Endothelial cell of umbilical vein (primary cell): ENCODE data around the gene RRAGB. TPM values are rescaled to one million over a fixed set of nuclear protein-coding genes. Genes with fewer than 3 reads are reported as not detected.

Experiments
- BruUV-seq: library from RNA; stranded (reverse); fragments of 400-500 nt; replicated peaks from 2 replicates; lab custom pipeline; 2021; lab: Mats Ljungman, UMichigan
- CTCF ChIA-PET: fragments of 300-600, 350-600 bp; sonication (Branson Sonifier 250); formaldehyde crosslinking; loops from one replicate; lab custom pipeline; 2021; ENCODE audit warnings: antibody characterized with exemption, inconsistent platforms; lab: Charles Lee
- POLR2A ChIA-PET: fragments of 300-600, 350-600 bp; sonication (Branson Sonifier 250); formaldehyde crosslinking; loops from one replicate; lab custom pipeline; 2021; ENCODE audit warnings: antibody characterized with exemption, inconsistent platforms; lab: Charles Lee
- DNase-seq: peaks from one replicate; pipeline ENCODE4 v3.0.0-alpha.2; 2011; ENCODE audit warnings: low read depth, low spot score
- FAIRE-seq: peaks from 2 replicates; lab custom pipeline; 2011; peaks lifted over from hg19 to GRCh38; lab: Jason Lieb, UNC
- H2AFZ ChIP-seq: 2 replicates; pipeline ENCODE4 v1.6.0; 2012; ENCODE audit warnings: low read depth, low read length, control low read depth, inconsistent platforms
- H3K27ac ChIP-seq: 2 replicates; pipeline ENCODE4 v1.5.1; 2011; ENCODE audit warnings: low read depth, mild to moderate bottlenecking, control low read depth, low read length, moderate library complexity; ENCODE audit not compliant: insufficient read depth
- H3K27me3 ChIP-seq, 2 experiments: 2 replicates each; pipeline versions ENCODE4 v1.6.0 to v1.6.1; 2011; ENCODE audit warnings: low read length in 2 of 2, mixed read lengths in 1 of 2; ENCODE audit not compliant: control insufficient read depth in 2 of 2, insufficient read depth in 2 of 2
- H3K36me3 ChIP-seq, 2 experiments: 2 replicates in 1 of 2; 3 replicates in 1 of 2; pipeline ENCODE4 v1.5.1; 2011; ENCODE audit warnings: low read length in 2 of 2, mild to moderate bottlenecking in 1 of 2, moderate library complexity in 1 of 2; ENCODE audit not compliant: control insufficient read depth in 2 of 2, insufficient read depth in 2 of 2; ENCODE audit errors: extremely low read depth in 1 of 2
- H3K4me1 ChIP-seq: 3 replicates; pipeline ENCODE4 v1.5.1; 2011; ENCODE audit warnings: mild to moderate bottlenecking, low read length; ENCODE audit not compliant: control insufficient read depth, insufficient read depth; ENCODE audit errors: extremely low read depth
- H3K4me2 ChIP-seq: 2 replicates; pipeline ENCODE4 v1.6.1; 2011; ENCODE audit warnings: low read length, control low read depth, mixed read lengths; ENCODE audit not compliant: insufficient read depth
- H3K4me3 ChIP-seq, 3 experiments: fragments of 200-600 bp in 1 of 3; sonication (generic), shearing (Covaris generic) in 1 of 3; replicated peaks in 1 of 3; 2 replicates each; pipeline ENCODE4 v1.5.1; 2011 to 2016; ENCODE audit warnings: control low read depth in 3 of 3, low read length in 3 of 3, mild to moderate bottlenecking in 2 of 3, inconsistent platforms in 1 of 3, low read depth in 1 of 3, moderate library complexity in 1 of 3; ENCODE audit not compliant: insufficient read depth in 1 of 3
- H3K79me2 ChIP-seq: 2 replicates; pipeline ENCODE4 v1.6.0; 2012; ENCODE audit warnings: low read length, inconsistent platforms; ENCODE audit not compliant: control insufficient read depth, insufficient read depth
- H3K9ac ChIP-seq: replicated peaks from 2 replicates; pipeline ENCODE3; 2011; ENCODE audit warnings: low read length, control low read depth; ENCODE audit not compliant: insufficient read depth; ENCODE audit errors: extremely low read depth
- H3K9me1 ChIP-seq: replicated peaks from 3 replicates; pipeline ENCODE4 v1.6.0; 2011; ENCODE audit warnings: mild to moderate bottlenecking, low read length; ENCODE audit not compliant: control insufficient read depth, insufficient read depth; ENCODE audit errors: extremely low read depth
- H3K9me3 ChIP-seq: replicated peaks from 2 replicates; pipeline ENCODE4 v1.5.1; 2012; ENCODE audit warnings: low read length, inconsistent platforms; ENCODE audit not compliant: control insufficient read depth, insufficient read depth
- H4K20me1 ChIP-seq: replicated peaks from 2 replicates; pipeline ENCODE3; 2011; ENCODE audit warnings: mild to moderate bottlenecking, low read length; ENCODE audit not compliant: control insufficient read depth, insufficient read depth; ENCODE audit errors: extremely low read depth
- EZH2 ChIP-seq: IDR thresholded peaks from 2 replicates; pipeline ENCODE4 v1.6.1; 2012; ENCODE audit warnings: borderline replicate concordance, low read depth, mild to moderate bottlenecking, moderate library complexity, low read length, inconsistent platforms; ENCODE audit not compliant: severe bottlenecking
- FOS ChIP-seq: IDR thresholded peaks from 2 replicates; pipeline ENCODE4 v1.6.1; 2011; ENCODE audit warnings: mild to moderate bottlenecking, low read length, moderate library complexity, borderline replicate concordance; ENCODE audit not compliant: insufficient read depth
- GATA2 ChIP-seq: IDR thresholded peaks from 2 replicates; pipeline ENCODE4 v1.7.0; 2011; ENCODE audit warnings: low read depth, mild to moderate bottlenecking, moderate library complexity, mixed read lengths, low read length; ENCODE audit not compliant: insufficient read length, insufficient read depth
- JUN ChIP-seq: IDR thresholded peaks from 2 replicates; pipeline ENCODE4 v1.6.1; 2011; ENCODE audit warnings: borderline replicate concordance, low read depth; ENCODE audit not compliant: insufficient read length, insufficient read depth
- MYC ChIP-seq: IDR thresholded peaks from one replicate; pipeline ENCODE4 v1.6.1; 2011; ENCODE audit warnings: mild to moderate bottlenecking, low read depth, low read length
- POLR2A ChIP-seq: IDR thresholded peaks from 2 replicates; pipeline ENCODE4 v1.6.1; 2012; ENCODE audit warnings: low read depth, mild to moderate bottlenecking, control low read depth, low read length
- POLR2AphosphoS5 ChIP-seq: IDR thresholded peaks from 2 replicates; pipeline ENCODE4 v1.6.1; 2012; ENCODE audit warnings: low read depth, mild to moderate bottlenecking, control low read depth, low read length, moderate library complexity; ENCODE audit not compliant: insufficient read depth
- dilution Hi-C: fragments of 300-500 bp; cut with MboI; formaldehyde crosslinking; loops from one replicate; pipeline ENCODE4 v1.15.0; 2019; ENCODE audit warnings: low sequenced_read_pairs; ENCODE audit not compliant: extremely low pct_ligation_motif_present
- intact Hi-C: fragments of 100-400 bp; cut with micrococcal nuclease; formaldehyde crosslinking; loops from one replicate; pipeline ENCODE4 v1.10.0; 2022
- polyA plus RNA-seq, 4 experiments: library from polyadenylated mRNA; depleted of rRNA in 3 of 4; stranded (reverse) in 3 of 4; unstranded in 1 of 4; fragments of >200 nt; gene quantifications; 2 replicates each; pipeline versions ENCODE4 v1.2.1 to v1.2.3, GENCODE V29; 2011 to 2012; ENCODE audit warnings: missing spikeins in 1 of 4
- total RNA-seq: library from RNA; stranded (reverse); gene quantifications from 2 replicates; pipeline ENCODE4 v1.2.3, GENCODE V29; 2021
- TF ChIP-seq, protein P1 (sequence below): IDR thresholded peaks from 2 replicates; pipeline ENCODE4 v1.6.1; 2011; ENCODE audit not compliant: insufficient read depth, insufficient read length
- TF ChIP-seq, protein P2 (sequence below), 2 donors: IDR thresholded peaks; 1 replicate in 1 of 2; 2 replicates in 1 of 2; pipeline ENCODE4 v1.5.1; 2011; ENCODE audit warnings: low read length in 2 of 2, mild to moderate bottlenecking in 2 of 2, moderate library complexity in 2 of 2, control low read depth in 1 of 2, inconsistent platforms in 1 of 2, low read depth in 1 of 2; ENCODE audit not compliant: insufficient read depth in 1 of 2; ENCODE audit errors: extremely low read depth in 1 of 2

The RRAGB gene
- total and polyA plus RNA-seq, 2 donors (not counting 3 experiments of a cell fraction or from before 2014, with no cell fraction given), result 14.3 to 18.0 TPM

DNA sequence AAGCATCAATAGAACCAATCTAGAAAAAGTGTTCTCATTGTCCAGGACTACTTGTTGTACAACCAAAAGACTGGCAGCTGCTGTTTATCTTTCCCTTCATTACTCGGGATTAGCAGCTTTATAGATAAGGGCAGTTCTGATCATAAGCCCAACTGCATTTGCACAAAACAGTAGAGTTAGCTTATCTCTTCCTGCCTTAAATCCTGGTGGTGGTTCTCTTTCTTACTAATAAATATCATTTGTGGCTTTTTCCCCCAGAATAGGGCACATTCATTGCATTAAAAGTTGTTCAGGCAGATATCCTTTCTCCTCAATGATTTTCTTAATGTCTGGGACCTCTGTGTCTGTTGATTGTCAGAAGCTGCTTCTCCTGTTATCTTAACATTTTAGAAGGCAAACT is 20.2 kb upstream of the RRAGB start:
- FAIRE-seq, result no peak
- CTCF ChIA-PET, result no interaction called here

More for the DNA sequence above, 20.2 kb upstream of the RRAGB start:
- no peak for DNase-seq
- Histone ChIP-seq H3K79me2 (no peaks in the 10 kb centered on the region), H4K20me1 (no peaks in the 10 kb centered on the region), H2AFZ (no peak overlapping the region), H3K36me3 (no peaks in the 10 kb centered on the region), H3K9me3 (no peaks in the 10 kb centered on the region), H3K4me3 (no peak overlapping the region), H3K27me3 (no peaks in the 10 kb centered on the region), H3K9me1 (no peaks in the 10 kb centered on the region), H3K9ac (no peak overlapping the region), H3K4me2 (no peak overlapping the region), H3K27ac (no peak overlapping the region), H3K4me1 (no peaks in the 10 kb centered on the region)
- intact Hi-C loops, result no loop called here
- no TSS peak for BruUV-seq
- dilution Hi-C loops, result no loop called here
- POLR2A ChIA-PET, result no interaction called here
- TF ChIP-seq, protein P1, sequence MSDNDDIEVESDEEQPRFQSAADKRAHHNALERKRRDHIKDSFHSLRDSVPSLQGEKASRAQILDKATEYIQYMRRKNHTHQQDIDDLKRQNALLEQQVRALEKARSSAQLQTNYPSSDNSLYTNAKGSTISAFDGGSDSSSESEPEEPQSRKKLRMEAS, result no peak
- TF ChIP-seq JUN (no peak), GATA2 (no peak), EZH2 (no peak), FOS (no peak), MYC (no peak), POLR2AphosphoS5 (no peak), POLR2A (no peak)
- TF ChIP-seq, protein P2, sequence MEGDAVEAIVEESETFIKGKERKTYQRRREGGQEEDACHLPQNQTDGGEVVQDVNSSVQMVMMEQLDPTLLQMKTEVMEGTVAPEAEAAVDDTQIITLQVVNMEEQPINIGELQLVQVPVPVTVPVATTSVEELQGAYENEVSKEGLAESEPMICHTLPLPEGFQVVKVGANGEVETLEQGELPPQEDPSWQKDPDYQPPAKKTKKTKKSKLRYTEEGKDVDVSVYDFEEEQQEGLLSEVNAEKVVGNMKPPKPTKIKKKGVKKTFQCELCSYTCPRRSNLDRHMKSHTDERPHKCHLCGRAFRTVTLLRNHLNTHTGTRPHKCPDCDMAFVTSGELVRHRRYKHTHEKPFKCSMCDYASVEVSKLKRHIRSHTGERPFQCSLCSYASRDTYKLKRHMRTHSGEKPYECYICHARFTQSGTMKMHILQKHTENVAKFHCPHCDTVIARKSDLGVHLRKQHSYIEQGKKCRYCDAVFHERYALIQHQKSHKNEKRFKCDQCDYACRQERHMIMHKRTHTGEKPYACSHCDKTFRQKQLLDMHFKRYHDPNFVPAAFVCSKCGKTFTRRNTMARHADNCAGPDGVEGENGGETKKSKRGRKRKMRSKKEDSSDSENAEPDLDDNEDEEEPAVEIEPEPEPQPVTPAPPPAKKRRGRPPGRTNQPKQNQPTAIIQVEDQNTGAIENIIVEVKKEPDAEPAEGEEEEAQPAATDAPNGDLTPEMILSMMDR (IDR thresholded peaks at IDR 0.05; ENCODE audit: extremely low read depth in 1 of 2, insufficient read depth in 1 of 2, low read depth in 1 of 2, low read length in 2 of 2), result no peak
